ENCODE results near the gene AHCYL1.

DNA sequence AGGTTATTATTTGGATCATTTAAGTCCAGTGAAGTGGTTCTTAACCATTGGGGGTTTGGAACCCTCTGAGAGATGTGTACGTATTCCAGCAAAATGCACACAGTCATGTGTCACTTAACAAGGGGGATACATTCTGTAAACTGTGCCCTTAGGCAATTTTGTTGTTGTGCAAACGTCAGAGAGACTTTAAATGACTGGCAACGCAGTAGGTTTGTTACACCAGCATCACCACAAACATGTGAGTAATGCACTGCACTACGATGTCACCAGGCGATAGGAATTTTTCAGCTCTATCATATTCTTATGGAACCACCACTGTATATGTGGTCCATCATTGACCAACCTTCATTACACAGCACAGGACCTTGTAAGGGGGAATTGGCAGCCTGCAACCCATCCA, 11.9 kb downstream of the AHCYL1 start:
- no peak for TF ChIP-seq SP1 (IDR thresholded peaks at IDR 0.05)
- TF ChIP-seq FOXM1 (IDR thresholded peaks at IDR 0.05; ENCODE audit: borderline replicate concordance): no peak
